Liver (tissue), 9 donors: ENCODE data around the gene MAGEC3. TPM values are rescaled to one million over a fixed set of nuclear protein-coding genes. Genes with fewer than 3 reads are reported as not detected.

Source experiments
- DNase-seq: peaks from one replicate; pipeline ENCODE4 v3.0.0-alpha.2; 2017; ENCODE audit warnings: low spot score
- H3K27ac ChIP-seq, 2 donors: one replicate each; pipeline ENCODE4 v1.7.0; 2013; ENCODE audit warnings: inconsistent platforms in 2 of 2, low read length in 2 of 2, control low read depth in 1 of 2, low read depth in 1 of 2, mild to moderate bottlenecking in 1 of 2
- H3K27me3 ChIP-seq, 4 donors: one replicate each; pipeline versions ENCODE4 v1.6.1 to v1.7.0; 2013; ENCODE audit warnings: low read length in 3 of 4, inconsistent platforms in 1 of 4, mild to moderate bottlenecking in 1 of 4, moderate library complexity in 1 of 4; ENCODE audit not compliant: control insufficient read depth in 4 of 4, insufficient read depth in 4 of 4
- H3K36me3 ChIP-seq, 4 donors: one replicate each; pipeline versions ENCODE4 v1.6.1 to v1.7.0; 2013; ENCODE audit warnings: low read length in 3 of 4, mild to moderate bottlenecking in 3 of 4, low read depth in 1 of 4, moderate library complexity in 1 of 4; ENCODE audit not compliant: control insufficient read depth in 4 of 4, insufficient read depth in 3 of 4
- H3K4me1 ChIP-seq, 4 donors: one replicate each; pipeline versions ENCODE4 v1.6.1 to v1.7.0; 2013; ENCODE audit warnings: low read length in 3 of 4, mild to moderate bottlenecking in 3 of 4, moderate library complexity in 1 of 4; ENCODE audit not compliant: control insufficient read depth in 4 of 4, insufficient read depth in 4 of 4
- H3K4me3 ChIP-seq, 3 donors: one replicate each; pipeline versions ENCODE4 v1.6.1 to v1.7.0; 2013; ENCODE audit warnings: low read length in 3 of 3, control low read depth in 1 of 3, low read depth in 1 of 3, mild to moderate bottlenecking in 1 of 3
- H3K9ac ChIP-seq, 2 donors: one replicate each; pipeline ENCODE4 v1.7.0; 2013; ENCODE audit warnings: low read length in 2 of 2, mild to moderate bottlenecking in 2 of 2, moderate library complexity in 2 of 2, control low read depth in 1 of 2, low read depth in 1 of 2
- H3K9me3 ChIP-seq, 4 donors: one replicate each; pipeline versions ENCODE4 v1.6.1 to v1.7.0; 2013; ENCODE audit warnings: low read length in 3 of 4; ENCODE audit not compliant: control insufficient read depth in 4 of 4
- ATF3 ChIP-seq: IDR thresholded peaks from 2 replicates; pipeline ENCODE4 v1.6.1; 2016; ENCODE audit warnings: antibody characterized with exemption
- CTCF ChIP-seq: fragments of 150-350 bp; IDR thresholded peaks from 2 replicates; pipeline ENCODE4 v1.5.1; 2017; ENCODE audit warnings: improper control_type of control experiment, low read depth, low read length; ENCODE audit not compliant: missing input control
- EGR1 ChIP-seq, 2 donors: IDR thresholded peaks; 2 replicates each; pipeline ENCODE4 v1.6.1; 2016 to 2018; ENCODE audit warnings: antibody characterized with exemption in 2 of 2, low read depth in 2 of 2
- GABPA ChIP-seq, 2 donors: IDR thresholded peaks in 1 of 2; conservative IDR thresholded peaks in 1 of 2; 2 replicates each; pipeline ENCODE4 v1.6.1; 2016; ENCODE audit warnings: antibody characterized with exemption in 2 of 2, mild to moderate bottlenecking in 1 of 2, moderate library complexity in 1 of 2
- HNF4A ChIP-seq, 2 donors: conservative IDR thresholded peaks; 2 replicates each; pipeline ENCODE4 v1.6.1; 2016; ENCODE audit warnings: antibody characterized with exemption in 2 of 2, mild to moderate bottlenecking in 2 of 2
- HNF4G ChIP-seq: IDR thresholded peaks from 2 replicates; pipeline ENCODE4 v1.6.1; 2016; ENCODE audit warnings: antibody characterized with exemption
- MAX ChIP-seq: IDR thresholded peaks from 2 replicates; pipeline ENCODE4 v1.6.1; 2016; ENCODE audit warnings: antibody characterized with exemption
- NR2F2 ChIP-seq: IDR thresholded peaks from 2 replicates; pipeline ENCODE4 v1.6.1; 2016; ENCODE audit warnings: antibody characterized with exemption
- RAD21 ChIP-seq, 2 donors: IDR thresholded peaks; 2 replicates each; pipeline ENCODE4 v1.6.1; 2016; ENCODE audit warnings: antibody characterized with exemption in 2 of 2, mild to moderate bottlenecking in 2 of 2
- REST ChIP-seq: IDR thresholded peaks from 2 replicates; pipeline ENCODE4 v1.6.1; 2016; ENCODE audit warnings: antibody characterized with exemption, mild to moderate bottlenecking
- RXRA ChIP-seq, 2 donors: IDR thresholded peaks; 2 replicates each; pipeline ENCODE4 v1.6.1; 2017 to 2018; ENCODE audit warnings: antibody characterized with exemption in 2 of 2, mild to moderate bottlenecking in 1 of 2
- SP1 ChIP-seq: IDR thresholded peaks from 2 replicates; pipeline ENCODE4 v1.6.1; 2018; ENCODE audit warnings: antibody characterized with exemption, mild to moderate bottlenecking
- TAF1 ChIP-seq: conservative IDR thresholded peaks from 2 replicates; pipeline ENCODE4 v1.6.1; 2016; ENCODE audit warnings: antibody characterized with exemption, mild to moderate bottlenecking
- YY1 ChIP-seq: IDR thresholded peaks from 2 replicates; pipeline ENCODE4 v1.6.1; 2016; ENCODE audit warnings: antibody characterized with exemption, mild to moderate bottlenecking
- ZBTB33 ChIP-seq: IDR thresholded peaks from 2 replicates; pipeline ENCODE4 v1.6.1; 2016; ENCODE audit warnings: antibody characterized with exemption
- WGBS: extraction: QIAGEN DNeasy Blood & Tissue Kit; methylation state at CpG from one replicate; pipeline ENCODE4 v1.1.7; 2013; 5-methylcytosine and 5-hydroxymethylcytosine counted together
- polyA plus RNA-seq, 2 donors: library from polyadenylated mRNA; stranded (reverse) in 1 of 2; unstranded in 1 of 2; fragments of 200-250 nt in 1 of 2; fragments of >200 nt in 1 of 2; fragmentation: Nextera tagmentation in 1 of 2; extraction: Ambion mirVana in 1 of 2; gene quantifications; one replicate each; pipeline versions ENCODE4 v1.2.1 to v1.2.3, GENCODE V29; 2013 to 2015
- total RNA-seq, 2 donors: library from RNA; depleted of rRNA; stranded (reverse); fragments of >200 nt; gene quantifications; one replicate each; pipeline ENCODE4 v1.2.3, GENCODE V29; 2014
- donor health status: healthy.
- donor health status: healthy.
- donor health status: healthy.
- donor health status: healthy.
- donor health status: healthy.

Gene MAGEC3
- total and polyA plus RNA-seq, 4 donors, result not detected

GRCh38 chrX:141917801-141918200 is 79.7 kb downstream of the MAGEC3 start:
- H3K4me1 ChIP-seq, result no peaks in the 10 kb centered on the region
- DNase-seq, result no peak
- no peak overlapping the region for H3K4me3 ChIP-seq
- H3K9ac ChIP-seq, result no peak overlapping the region
- TF ChIP-seq SP1 (no peak), ATF3 (no peak), YY1 (no peak), MAX (no peak), HNF4G (no peak), REST (no peak), RXRA (IDR thresholded peaks at IDR 0.05) (no peak), HNF4A (conservative IDR thresholded peaks at IDR 0.05) (no peak), CTCF (no peak), TAF1 (no peak), ZBTB33 (no peak), NR2F2 (no peak), EGR1 (IDR thresholded peaks at IDR 0.05; ENCODE audit: low read depth in 2 of 2) (no peak)
- 58% methylated on average over 3 of the region's 3 CpGs for whole genome bisulfite sequencing
- H3K27me3 ChIP-seq, result no peaks in the 10 kb centered on the region
- no peaks in the 10 kb centered on the region for H3K36me3 ChIP-seq
- no peak overlapping the region for H3K27ac ChIP-seq
- H3K9me3 ChIP-seq, result no peaks in the 10 kb centered on the region

GRCh38 chrX:141924293-141924692 is 86.2 kb downstream of the MAGEC3 start:
- Histone ChIP-seq H3K4me1 (no peaks in the 10 kb centered on the region), H3K4me3 (no peak overlapping the region), H3K9me3 (no peaks in the 10 kb centered on the region), H3K27ac (no peak overlapping the region), H3K9ac (no peak overlapping the region), H3K27me3 (no peaks in the 10 kb centered on the region), H3K36me3 (no peaks in the 10 kb centered on the region)
- WGBS, result 76% methylated on average over 2 of the region's 2 CpGs
- DNase-seq, result no peak
- TF ChIP-seq HNF4A (conservative IDR thresholded peaks at IDR 0.05) (no peak), YY1 (no peak), NR2F2 (no peak), TAF1 (no peak), CTCF (no peak), GABPA (IDR thresholded peaks at IDR 0.05 in 1 of 2, conservative IDR thresholded peaks at IDR 0.05 in 1 of 2) (no peak), REST (no peak), RAD21 (IDR thresholded peaks at IDR 0.05) (no peak), MAX (no peak)
